Sigmoid colon (tissue), 4 donors: ENCODE results near the gene KRTAP10-4.

Experiments
- EP300 ChIP-seq, 4 donors: sonication (generic); formaldehyde crosslinking; IDR thresholded peaks; one replicate each; pipeline ENCODE4 v1.6.1; 2017; ENCODE audit warnings: antibody characterized with exemption in 4 of 4
- POLR2A ChIP-seq, 2 donors: fragments of 450-650 bp; IDR thresholded peaks; one replicate each; pipeline ENCODE4 v1.6.1; 2016; ENCODE audit warnings: antibody characterized with exemption in 2 of 2, mild to moderate bottlenecking in 2 of 2, moderate library complexity in 2 of 2
- POLR2AphosphoS5 ChIP-seq, 4 donors: sonication (generic); formaldehyde crosslinking; IDR thresholded peaks; one replicate each; pipeline ENCODE4 v1.6.1; 2017; ENCODE audit warnings: antibody characterized with exemption in 4 of 4
- TF ChIP-seq, protein P1 (sequence below), 4 experiments: fragments of 450-650 bp in 3 of 4; fragments of 200-600 bp in 1 of 4; IDR thresholded peaks; one replicate each; pipeline ENCODE4 v1.5.1; 2016 to 2019; ENCODE audit warnings: antibody characterized with exemption in 4 of 4, mild to moderate bottlenecking in 3 of 4, moderate library complexity in 2 of 4

DNA sequence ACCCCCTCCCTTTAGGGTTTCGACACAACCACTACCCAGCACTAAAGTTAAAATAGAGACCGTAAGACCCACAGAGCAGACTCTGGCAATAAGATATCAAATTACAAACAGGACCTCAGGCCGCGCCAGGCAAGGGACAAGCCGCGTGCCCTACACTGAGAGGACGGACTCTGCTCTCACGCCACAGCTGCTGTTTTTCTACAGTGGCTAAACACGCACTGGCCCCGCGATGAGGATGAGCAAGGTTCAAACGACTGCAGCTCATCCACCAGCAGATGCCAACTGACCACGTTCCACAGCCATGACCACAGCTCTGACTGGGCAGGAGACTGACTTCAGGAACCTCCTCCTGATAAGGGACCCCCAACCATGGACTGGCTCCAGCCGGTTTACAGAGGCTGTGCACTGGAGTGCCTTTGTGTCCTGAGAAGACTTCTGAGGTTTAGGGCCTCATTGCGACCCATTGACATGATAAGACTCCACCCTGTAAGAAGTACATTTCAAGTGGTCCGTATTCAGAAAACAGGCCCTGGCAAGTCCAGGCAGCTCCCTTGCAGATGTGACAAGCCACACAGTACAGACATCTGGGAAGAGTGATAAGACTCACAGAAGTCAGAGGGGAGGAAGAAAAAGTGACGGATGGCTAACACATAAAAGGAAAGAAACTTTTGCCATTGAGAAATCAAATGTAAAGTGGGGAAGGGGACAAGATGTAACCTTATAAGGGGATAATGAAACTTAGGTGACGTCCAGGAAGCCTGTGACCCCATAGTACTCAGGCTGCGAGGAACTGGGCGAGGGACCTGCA is 20.3 kb downstream of the KRTAP10-4 start:
- no peak for TF ChIP-seq POLR2AphosphoS5 (IDR thresholded peaks at IDR 0.05)
- TF ChIP-seq, protein P1, sequence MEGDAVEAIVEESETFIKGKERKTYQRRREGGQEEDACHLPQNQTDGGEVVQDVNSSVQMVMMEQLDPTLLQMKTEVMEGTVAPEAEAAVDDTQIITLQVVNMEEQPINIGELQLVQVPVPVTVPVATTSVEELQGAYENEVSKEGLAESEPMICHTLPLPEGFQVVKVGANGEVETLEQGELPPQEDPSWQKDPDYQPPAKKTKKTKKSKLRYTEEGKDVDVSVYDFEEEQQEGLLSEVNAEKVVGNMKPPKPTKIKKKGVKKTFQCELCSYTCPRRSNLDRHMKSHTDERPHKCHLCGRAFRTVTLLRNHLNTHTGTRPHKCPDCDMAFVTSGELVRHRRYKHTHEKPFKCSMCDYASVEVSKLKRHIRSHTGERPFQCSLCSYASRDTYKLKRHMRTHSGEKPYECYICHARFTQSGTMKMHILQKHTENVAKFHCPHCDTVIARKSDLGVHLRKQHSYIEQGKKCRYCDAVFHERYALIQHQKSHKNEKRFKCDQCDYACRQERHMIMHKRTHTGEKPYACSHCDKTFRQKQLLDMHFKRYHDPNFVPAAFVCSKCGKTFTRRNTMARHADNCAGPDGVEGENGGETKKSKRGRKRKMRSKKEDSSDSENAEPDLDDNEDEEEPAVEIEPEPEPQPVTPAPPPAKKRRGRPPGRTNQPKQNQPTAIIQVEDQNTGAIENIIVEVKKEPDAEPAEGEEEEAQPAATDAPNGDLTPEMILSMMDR (IDR thresholded peaks at IDR 0.05) = no peak
- no peak for TF ChIP-seq POLR2A (IDR thresholded peaks at IDR 0.05)
- TF ChIP-seq EP300 (IDR thresholded peaks at IDR 0.05) = no peak
